ENCODE measurements around the gene SENP8. TPM values are rescaled to one million over a fixed set of nuclear protein-coding genes. Genes with fewer than 3 reads are reported as not detected.

Gene SENP8
- total RNA-seq, 1 experiment from 2014 or later: 1.3 TPM

GRCh38 chr15:72174551-72175165 is 56.5 kb downstream of the SENP8 start:
- DNase-seq (ENCODE audit: low read depth): no peak

- DNase-seq (ENCODE audit: low read depth): no peak
Measured at GRCh38 chr15:72175186-72176044, 57.2 kb downstream of the SENP8 start.

- DNase-seq (ENCODE audit: low read depth): no peak
Measured at GRCh38 chr15:72176159-72176558, 58.0 kb downstream of the SENP8 start.

- no peak for DNase-seq (ENCODE audit: low read depth)
Measured at GRCh38 chr15:72176743-72177142, 58.5 kb downstream of the SENP8 start.

- no peak for DNase-seq (ENCODE audit: low read depth)
Measured at GRCh38 chr15:72178976-72179585, 60.9 kb downstream of the SENP8 start.

GRCh38 chr15:72179950-72180581 is 61.9 kb downstream of the SENP8 start:
- no peak for DNase-seq (ENCODE audit: low read depth)

GRCh38 chr15:72180761-72181324 is 62.6 kb downstream of the SENP8 start:
- no peak for DNase-seq (ENCODE audit: low read depth)

GRCh38 chr15:72182244-72182643 is 64.0 kb downstream of the SENP8 start:
- DNase-seq (ENCODE audit: low read depth): no peak

- no peak for DNase-seq (ENCODE audit: low read depth)
Measured at GRCh38 chr15:72182673-72183072, 64.5 kb downstream of the SENP8 start.

- DNase-seq (ENCODE audit: low read depth): no peak
Measured at GRCh38 chr15:72183781-72184164, 65.6 kb downstream of the SENP8 start.

- no peak for DNase-seq (ENCODE audit: low read depth)
Measured at GRCh38 chr15:72184165-72184811, 66.1 kb downstream of the SENP8 start.

- DNase-seq (ENCODE audit: low read depth): no peak
Measured at GRCh38 chr15:72189250-72189902, 71.2 kb downstream of the SENP8 start.

- DNase-seq (ENCODE audit: low read depth): no peak
Measured at GRCh38 chr15:72192416-72192815, 74.2 kb downstream of the SENP8 start.

Other genes starting within 250 kb of the SENP8 start
- gene MYO9A, start 253 bp upstream of the SENP8 start, total RNA-seq (2014; rRNA removed; shearing (Covaris generic)): 8.0 and 8.2 TPM in 2 replicates
- gene GRAMD2A, start 79.4 kb downstream of the SENP8 start, total RNA-seq (2014; rRNA removed; shearing (Covaris generic)): not detected in 2 replicates
- gene PKM, start 112.8 kb downstream of the SENP8 start, total RNA-seq (2014; rRNA removed; shearing (Covaris generic)): 2,547 and 2,922 TPM in 2 replicates
- 21.9 and 27.4 TPM in 2 replicates for gene PARP6, start 154.2 kb downstream of the SENP8 start, total RNA-seq (2014; rRNA removed; shearing (Covaris generic))
- 0.34 TPM in 1 of 2 replicates, not detected in the other for gene CELF6, start 201.8 kb downstream of the SENP8 start, total RNA-seq (2014; rRNA removed; shearing (Covaris generic))